Measurements from ENCODE around the gene RS1.

Gene RS1

DNA sequence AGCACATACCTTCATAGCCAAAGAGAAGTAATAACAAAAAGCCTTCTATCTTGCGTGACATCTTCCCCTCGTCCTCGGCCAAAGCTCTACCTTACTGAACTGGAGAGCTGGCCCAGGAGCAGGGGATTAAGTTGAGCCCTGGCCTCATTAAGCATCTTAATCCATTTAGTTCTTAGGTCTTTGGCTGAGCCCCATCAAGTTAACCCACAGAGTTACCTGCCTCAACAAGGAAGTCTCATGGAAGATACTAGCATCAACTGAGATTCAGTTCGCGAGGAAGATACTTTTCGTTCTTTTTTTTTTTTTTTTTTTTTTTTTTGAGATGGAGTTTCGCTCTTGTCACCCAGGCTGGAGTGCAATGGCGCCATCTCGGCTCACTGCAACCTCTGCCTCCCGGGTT lies at the start of gene RS1:
RS1 (minus strand) TSS at position 101 of the 400 bp plus-strand sequence; CDS start at position 61, 40 bp downstream.
- DNase-seq, result no peak

- DNase-seq, result no peak
These were observed 47.9 kb upstream of the RS1 start for GRCh38 chrX:18719852-18720251.

GRCh38 chrX:18714910-18715309 lies 43.0 kb upstream of the RS1 start:
- DNase-seq, result no peak

- DNase-seq, result no peak
These were observed 37.9 kb upstream of the RS1 start for GRCh38 chrX:18709833-18710232.

- DNase-seq, result no peak
These were observed 35.6 kb upstream of the RS1 start, which contains the start of gene PPEF1 for GRCh38 chrX:18707426-18708049. Gene PPEF1, plus strand, starts transcription at chrX:18707645. Its CDS starts 136 bp downstream, at chrX:18707781.

- no peak for DNase-seq
These were observed 30.7 kb upstream of the RS1 start for GRCh38 chrX:18702362-18703195.

DNA sequence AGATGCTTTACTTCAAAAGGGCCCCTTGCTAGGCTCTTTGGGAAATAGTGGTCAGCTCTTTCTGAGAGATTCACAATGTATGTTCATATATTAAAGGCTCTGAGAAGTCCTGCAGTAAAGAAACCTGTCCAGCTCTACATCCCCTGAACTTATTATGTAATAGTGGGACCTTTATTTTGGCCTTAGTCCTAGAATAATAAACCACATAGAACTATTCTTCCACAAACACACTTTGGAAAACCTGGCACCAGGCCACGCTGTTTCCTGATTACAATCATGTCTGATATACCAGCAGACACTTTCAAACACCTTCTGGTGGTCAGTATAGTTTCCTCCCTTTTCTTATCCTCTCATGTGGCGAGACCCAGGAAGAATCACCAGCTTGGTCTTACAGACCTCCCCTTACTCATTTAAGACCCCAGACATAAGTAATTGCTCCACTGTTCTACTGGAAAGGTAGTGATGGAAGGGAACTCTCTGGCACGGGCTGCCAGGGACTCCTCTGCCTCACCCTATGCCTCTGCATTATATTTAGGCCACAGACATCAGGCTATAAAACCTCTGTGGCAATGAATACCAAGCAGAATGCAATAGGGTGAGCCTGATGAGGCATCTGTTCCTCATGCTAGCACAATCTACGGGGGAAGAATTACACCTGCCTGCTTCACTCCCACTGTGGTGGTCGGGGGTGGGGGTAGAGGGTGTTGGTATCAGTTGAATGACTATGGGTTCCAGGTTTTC lies 29.9 kb upstream of the RS1 start:
- no peak for DNase-seq

- no peak for DNase-seq
These were observed 27.1 kb upstream of the RS1 start for GRCh38 chrX:18698737-18699650.

- no peak for DNase-seq
These were observed 24.7 kb upstream of the RS1 start for GRCh38 chrX:18696653-18697052.

DNA sequence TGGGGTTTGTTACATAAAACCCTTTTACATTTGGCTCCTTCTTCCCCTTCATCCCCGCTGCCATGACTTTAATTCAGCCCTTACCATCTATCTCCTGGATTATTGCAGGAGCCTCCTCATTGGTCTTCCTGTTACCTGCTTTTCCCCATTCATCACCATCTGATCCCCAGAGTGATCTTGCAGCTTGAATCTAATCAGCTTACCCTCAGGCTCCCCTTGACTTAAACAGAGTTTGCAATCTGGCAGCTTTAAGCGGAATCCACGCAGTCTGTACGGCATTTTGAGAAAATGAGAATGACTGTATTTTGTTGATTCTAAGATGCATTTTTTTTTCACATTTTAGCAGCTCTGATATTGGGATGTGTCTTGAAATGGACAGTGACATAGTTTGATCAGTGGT lies 20.6 kb upstream of the RS1 start:
- no peak for DNase-seq

DNA sequence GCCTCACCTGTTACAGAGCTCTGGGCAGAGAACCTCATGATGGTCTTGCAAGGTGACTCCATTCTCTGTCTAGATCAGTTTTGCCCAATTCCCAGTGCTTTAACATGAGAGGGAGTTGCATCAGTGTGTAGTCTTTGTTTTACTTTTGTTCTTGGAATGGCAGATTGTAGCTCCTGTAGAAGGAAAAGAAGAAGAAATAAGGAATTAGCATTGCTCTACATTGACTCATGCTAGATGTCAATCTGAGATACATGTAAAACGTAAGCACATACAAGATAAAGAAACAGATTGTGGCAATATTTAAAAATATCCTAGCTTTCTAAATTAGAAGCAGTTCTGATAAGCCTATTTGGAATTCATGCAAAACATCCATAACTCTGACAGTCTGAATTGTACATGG lies 19.5 kb upstream of the RS1 start:
- no peak for DNase-seq

- no peak for DNase-seq
These were observed 16.1 kb upstream of the RS1 start for GRCh38 chrX:18687856-18688495.

DNA sequence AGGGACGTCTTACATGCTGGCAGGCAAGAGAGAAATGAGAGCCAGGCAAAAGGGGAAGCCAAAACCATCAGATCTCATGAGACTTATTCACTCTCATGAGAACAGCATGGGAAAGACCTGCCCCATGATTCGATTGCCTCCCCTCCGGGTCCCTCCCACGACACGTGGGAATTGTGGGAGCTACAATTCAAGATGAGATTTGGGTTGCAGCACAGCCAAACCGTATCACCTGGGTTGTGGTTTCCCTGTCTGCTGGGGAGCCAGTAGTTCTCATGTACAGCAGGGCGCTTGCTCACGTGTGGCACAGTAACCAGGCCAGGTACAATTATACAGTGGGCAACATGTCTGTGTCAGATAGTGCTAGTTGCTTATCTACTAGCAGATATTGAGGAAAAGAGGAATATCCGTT lies 11.1 kb upstream of the RS1 start:
- DNase-seq, result no peak

GRCh38 chrX:18681996-18682395 lies 10.1 kb upstream of the RS1 start:
- no peak for DNase-seq

GRCh38 chrX:18677161-18677869 lies 5.4 kb upstream of the RS1 start:
- no peak for DNase-seq

DNA sequence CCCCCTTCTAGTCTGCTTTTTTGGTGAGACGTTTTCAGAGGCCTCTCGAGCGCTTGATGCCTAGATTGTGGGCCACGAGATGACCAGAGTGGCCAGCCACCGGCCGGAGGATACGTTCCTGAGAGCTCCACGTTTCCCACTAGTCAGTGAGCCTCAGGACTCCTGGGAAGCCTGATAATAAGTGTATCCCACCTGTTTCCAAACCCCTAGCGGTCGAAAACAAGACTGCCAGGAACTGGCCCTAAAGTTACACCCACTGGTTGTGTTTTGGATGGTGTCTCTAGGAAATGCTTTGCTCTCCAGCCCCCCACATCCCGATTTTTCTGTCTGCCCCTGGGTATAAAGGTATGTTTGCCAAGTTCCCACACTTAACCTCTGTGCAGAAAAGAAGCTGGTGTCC lies 4.6 kb upstream of the RS1 start:
- DNase-seq, result no peak

GRCh38 chrX:18676050-18676449 lies 4.1 kb upstream of the RS1 start:
- DNase-seq, result no peak

DNA sequence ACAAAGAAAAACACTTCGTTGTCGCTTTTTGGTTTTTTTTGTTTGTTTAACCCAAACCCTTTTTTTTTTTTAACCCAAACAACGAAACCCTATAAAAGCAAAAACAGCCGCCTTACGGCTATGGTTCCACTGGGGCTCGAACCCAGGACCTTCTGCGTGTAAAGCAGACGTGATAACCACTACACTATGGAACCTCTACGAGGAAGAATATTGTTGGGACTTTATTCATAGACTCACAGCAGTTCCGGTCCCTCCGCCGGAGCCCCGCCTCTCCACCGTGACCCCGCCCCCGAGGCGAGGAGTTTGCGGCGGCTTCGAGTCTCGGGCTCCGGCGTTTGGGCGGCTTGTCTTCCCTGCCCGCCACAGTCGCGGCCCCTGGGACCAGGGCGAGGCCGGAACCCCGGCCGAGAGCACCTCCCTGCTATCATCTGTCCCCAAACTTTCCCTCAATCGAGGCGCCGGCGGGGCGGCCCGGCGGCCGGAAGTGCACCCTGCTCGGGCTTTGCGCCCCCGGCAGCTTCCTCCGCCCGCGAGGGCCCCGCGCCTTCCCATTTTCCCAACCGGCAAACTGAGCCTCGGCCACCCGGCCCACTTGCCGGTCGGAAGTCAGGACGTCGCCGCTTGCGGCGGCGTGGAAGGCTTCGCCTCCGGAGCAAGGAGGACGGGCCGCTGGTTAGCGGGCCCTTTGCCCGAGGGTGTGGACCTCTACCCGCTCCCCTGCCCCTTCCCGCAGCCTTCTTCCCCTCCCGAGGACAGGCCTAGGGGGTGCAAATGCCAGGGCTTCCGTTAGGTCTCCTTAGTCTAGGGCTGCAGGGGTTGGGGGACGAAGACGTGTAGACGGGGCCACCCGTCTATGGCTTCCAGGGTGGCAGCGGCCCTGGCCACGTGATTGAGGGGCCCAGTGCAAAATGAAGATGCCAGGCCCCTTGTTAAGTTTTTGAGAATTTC lies 3.2 kb upstream of the RS1 start:
- DNase-seq, result peak; percentile 91

- peak; percentile 71 for DNase-seq
These were observed 2.5 kb upstream of the RS1 start for GRCh38 chrX:18674417-18674787.

Data from activated effector memory CD4-positive, alpha-beta T cell treated with anti-CD3 and anti-CD28 coated beads, Interleukin-2, amount 50 U/mL, for 16 hours (primary cell).